ENCODE results near the gene ZNF329.
"Not testable (repeated sequence)": the region's sequence is repeated elsewhere in the genome, so short reads cannot be mapped to it uniquely, and the experiment has no call there.

ZNF329 gene

GRCh38 chr19:58150328-58150921 lies at the start of gene ZNF329:
Gene ZNF329, minus strand, starts transcription at chr19:58150789. Its CDS starts 21,286 bp downstream, at chr19:58129503.
- DNase-seq, result no peak

GRCh38 chr19:58196901-58197616 lies 46.5 kb upstream of the ZNF329 start:
- DNase-seq, result no peak

- no peak for DNase-seq
Observed at GRCh38 chr19:58183817-58184215, 33.2 kb upstream of the ZNF329 start.

- DNase-seq, result no peak
Observed at GRCh38 chr19:58182989-58183816, 32.6 kb upstream of the ZNF329 start, which contains the start of gene ZNF274. Gene ZNF274, plus strand, starts transcription at chr19:58183061. Its CDS starts 905 bp downstream, at chr19:58183966.

GRCh38 chr19:58182577-58182988 lies 32.0 kb upstream of the ZNF329 start:
- DNase-seq, result no peak

GRCh38 chr19:58181902-58182576 lies 31.4 kb upstream of the ZNF329 start:
- no peak for DNase-seq

- DNase-seq, result no peak
Observed at GRCh38 chr19:58170860-58171259, 20.3 kb upstream of the ZNF329 start.

- DNase-seq, result no peak
Observed at GRCh38 chr19:58166708-58167280, 16.2 kb upstream of the ZNF329 start.

- no peak for DNase-seq
Observed at GRCh38 chr19:58166268-58166667, 15.7 kb upstream of the ZNF329 start.

GRCh38 chr19:58157045-58157728 lies 6.6 kb upstream of the ZNF329 start:
- no peak for DNase-seq

GRCh38 chr19:58154679-58155648 lies 4.4 kb upstream of the ZNF329 start:
- no peak for DNase-seq

- no peak for DNase-seq
Observed at GRCh38 chr19:58154287-58154678, 3.7 kb upstream of the ZNF329 start.

- no peak for DNase-seq
Observed at GRCh38 chr19:58153386-58153785, 2.8 kb upstream of the ZNF329 start.

GRCh38 chr19:58147475-58147874 lies 3.1 kb downstream of the ZNF329 start:
- not testable (repeated sequence) for DNase-seq

GRCh38 chr19:58145849-58146248 lies 4.7 kb downstream of the ZNF329 start:
- DNase-seq, result no peak

GRCh38 chr19:58134244-58134643 lies 16.3 kb downstream of the ZNF329 start:
- DNase-seq, result no peak

- no peak for DNase-seq
Observed at GRCh38 chr19:58129284-58129683, 21.3 kb downstream of the ZNF329 start.

- no peak for DNase-seq
Observed at GRCh38 chr19:58128041-58128685, 22.4 kb downstream of the ZNF329 start.

GRCh38 chr19:58123354-58123753 lies 27.2 kb downstream of the ZNF329 start:
- no peak for DNase-seq
